Common myeloid progenitor, CD34-positive (primary cell): ENCODE data around the gene SIGLEC6.

Experiments used
- CTCF ChIA-PET: fragments of 350-600 bp; sonication (Branson Sonifier 250); formaldehyde crosslinking; loops from one replicate; lab custom pipeline; 2021; ENCODE audit warnings: antibody characterized with exemption; lab: Charles Lee
- POLR2A ChIA-PET: fragments of 350-600 bp; sonication (Branson Sonifier 250); formaldehyde crosslinking; loops from one replicate; lab custom pipeline; 2021; ENCODE audit warnings: antibody characterized with exemption; lab: Charles Lee
- DNase-seq, 3 donors: peaks; one replicate each; pipeline versions ENCODE4 v3.0.0 to v3.0.0-alpha.2; 2013
- H3K27ac ChIP-seq, 2 experiments: 1 replicate in 1 of 2; 2 replicates in 1 of 2; pipeline ENCODE4 v1.7.0; 2013; ENCODE audit warnings: inconsistent platforms in 2 of 2, low read length in 2 of 2, mild to moderate bottlenecking in 2 of 2, low read depth in 1 of 2, moderate library complexity in 1 of 2; ENCODE audit not compliant: severe bottlenecking in 2 of 2, insufficient read depth in 1 of 2, poor library complexity in 1 of 2
- H3K27me3 ChIP-seq, 5 experiments: replicated peaks in 2 of 5; 1 replicate in 3 of 5; 2 replicates in 2 of 5; pipeline versions ENCODE4 v1.6.1 to v1.7.0; 2013; ENCODE audit warnings: low read length in 4 of 5, mild to moderate bottlenecking in 2 of 5, moderate library complexity in 2 of 5, inconsistent platforms in 1 of 5; ENCODE audit not compliant: insufficient read depth in 5 of 5, control insufficient read depth in 4 of 5
- H3K36me3 ChIP-seq, 4 experiments: 1 replicate in 2 of 4; 2 replicates in 2 of 4; pipeline versions ENCODE4 v1.6.1 to v1.7.0; 2013; ENCODE audit warnings: low read length in 3 of 4, control low read depth in 1 of 4, mild to moderate bottlenecking in 1 of 4; ENCODE audit not compliant: control insufficient read depth in 4 of 4, insufficient read depth in 4 of 4
- H3K4me1 ChIP-seq, 4 experiments: 1 replicate in 3 of 4; 2 replicates in 1 of 4; pipeline versions ENCODE4 v1.6.1 to v1.7.1; 2013; ENCODE audit warnings: low read length in 3 of 4, mild to moderate bottlenecking in 3 of 4, control low read depth in 1 of 4, inconsistent platforms in 1 of 4, moderate library complexity in 1 of 4; ENCODE audit not compliant: control insufficient read depth in 4 of 4, insufficient read depth in 4 of 4; ENCODE audit errors: control extremely low read depth in 1 of 4
- H3K4me3 ChIP-seq, 7 experiments: 1 replicate in 4 of 7; 2 replicates in 3 of 7; pipeline versions ENCODE4 v1.5.1 to v1.7.0; 2013; ENCODE audit warnings: mild to moderate bottlenecking in 7 of 7, low read length in 6 of 7, moderate library complexity in 6 of 7, inconsistent platforms in 2 of 7, low read depth in 2 of 7, control low read depth in 1 of 7; ENCODE audit not compliant: insufficient read depth in 4 of 7, control insufficient read depth in 1 of 7; ENCODE audit errors: extremely low read depth in 1 of 7
- H3K9me3 ChIP-seq, 5 experiments: 1 replicate in 4 of 5; 2 replicates in 1 of 5; pipeline versions ENCODE4 v1.6.1 to v1.7.1; 2013; ENCODE audit warnings: low read length in 4 of 5, mild to moderate bottlenecking in 2 of 5, inconsistent platforms in 1 of 5, low read depth in 1 of 5, moderate library complexity in 1 of 5; ENCODE audit not compliant: control insufficient read depth in 4 of 5, insufficient read depth in 2 of 5; ENCODE audit errors: control extremely low read depth in 1 of 5
- WGBS: methylation state at CpG from one replicate; pipeline ENCODE4 v1.1.5; 2013; ENCODE audit not compliant: insufficient coverage; 5-methylcytosine and 5-hydroxymethylcytosine counted together

SIGLEC6 gene

GRCh38 chr19:51546107-51546649 lies 14.7 kb upstream of the SIGLEC6 start:
- DNase-seq, result peak in 1 of 3 donors; percentile 53
- Histone ChIP-seq H3K9me3 (no peaks in the 10 kb centered on the region), H3K36me3 (no peaks in the 10 kb centered on the region), H3K27me3 (peaks cover 0 to 11% (median 6%) of the 10 kb centered on the region in 5 experiments), H3K27ac (peak overlapping the region in 1 of 2 experiments; percentile 52), H3K4me1 (peaks cover 19 to 68% (median 57%) of the 10 kb centered on the region in 4 experiments), H3K4me3 (peak overlapping the region in 4 of 7 experiments; percentile 0 to 57 (median 42))
- POLR2A ChIA-PET, result interaction anchor here (0.6 to 1.1 kb wide), 3 partner anchors 27 to 1271 kb away, joined by 3 read pairs; no protein-coding TSS in a partner anchor
- 69% methylated on average over 4 of the region's 5 CpGs for whole genome bisulfite sequencing
- CTCF ChIA-PET, result interaction anchor here (1.3 to 5.3 kb wide), 3 partner anchors 16 to 74 kb away, joined by 3 to 40 read pairs (median 14); no protein-coding TSS in a partner anchor

GRCh38 chr19:51544038-51544437 lies 12.6 kb upstream of the SIGLEC6 start:
- POLR2A ChIA-PET, result no interaction called here
- Histone ChIP-seq H3K4me1 (peaks cover 19 to 60% (median 51%) of the 10 kb centered on the region in 4 experiments), H3K27ac (no peak overlapping the region), H3K36me3 (no peaks in the 10 kb centered on the region), H3K27me3 (peaks cover 0 to 11% (median 4%) of the 10 kb centered on the region in 5 experiments), H3K4me3 (no peak overlapping the region), H3K9me3 (no peaks in the 10 kb centered on the region)
- 82% methylated on average over 6 of the region's 6 CpGs for WGBS
- DNase-seq, result no peak
- CTCF ChIA-PET, result interaction anchor here (5.3 kb wide), 1 partner anchor 28 kb away, joined by 40 read pairs; no protein-coding TSS in a partner anchor

- Histone ChIP-seq H3K4me3 (no peak overlapping the region), H3K27ac (no peak overlapping the region), H3K36me3 (no peaks in the 10 kb centered on the region), H3K27me3 (peaks cover 0 to 20% (median 5%) of the 10 kb centered on the region in 5 experiments), H3K9me3 (no peaks in the 10 kb centered on the region), H3K4me1 (peaks cover 15 to 46% (median 37%) of the 10 kb centered on the region in 4 experiments)
- ChIA-PET POLR2A (no interaction called here), CTCF (no interaction called here)
- DNase-seq, result no peak
- 82% methylated on average over 5 of the region's 5 CpGs for WGBS
These were observed 11.2 kb upstream of the SIGLEC6 start for GRCh38 chr19:51542699-51543098.

- H3K36me3 ChIP-seq, result no peaks in the 10 kb centered on the region
- peaks cover 6 to 36% (median 27%) of the 10 kb centered on the region in 4 experiments for H3K4me1 ChIP-seq
- no peak for DNase-seq
- H3K4me3 ChIP-seq, result no peak overlapping the region
- H3K9me3 ChIP-seq, result no peaks in the 10 kb centered on the region
- ChIA-PET CTCF (no interaction called here), POLR2A (no interaction called here)
- 81% methylated on average over 8 of the region's 10 CpGs for WGBS
- H3K27ac ChIP-seq, result peak overlapping the region in 1 of 2 experiments; percentile 19
- H3K27me3 ChIP-seq, result peaks cover 0 to 23% (median 5%) of the 10 kb centered on the region in 5 experiments
These were observed 10.2 kb upstream of the SIGLEC6 start for GRCh38 chr19:51541458-51542357.

GRCh38 chr19:51539821-51540366 lies 8.4 kb upstream of the SIGLEC6 start:
- Histone ChIP-seq H3K9me3 (peaks cover 0 to 1% (median 0%) of the 10 kb centered on the region in 5 experiments), H3K4me1 (peaks cover 0 to 24% (median 11%) of the 10 kb centered on the region in 4 experiments), H3K36me3 (no peaks in the 10 kb centered on the region), H3K27me3 (peaks cover 0 to 23% (median 5%) of the 10 kb centered on the region in 5 experiments), H3K27ac (no peak overlapping the region), H3K4me3 (no peak overlapping the region)
- ChIA-PET CTCF (interaction anchor here (1.2 to 1.8 kb wide), 2 partner anchors 25 to 26 kb away, joined by 3 to 6 read pairs; no protein-coding TSS in a partner anchor), POLR2A (no interaction called here)
- no peak for DNase-seq
- WGBS, result 100% methylated on average over 3 of the region's 4 CpGs

- no peak overlapping the region for H3K4me3 ChIP-seq
- peaks cover 0 to 12% (median 2%) of the 10 kb centered on the region in 5 experiments for H3K27me3 ChIP-seq
- no peak for DNase-seq
- no CpG with 5 or more reads among the region's 1 CpG for WGBS
- no peaks in the 10 kb centered on the region for H3K36me3 ChIP-seq
- ChIA-PET POLR2A (no interaction called here), CTCF (interaction anchor here (2.1 kb wide), 1 partner anchor 62 kb away, joined by 8 read pairs; no protein-coding TSS in a partner anchor)
- H3K27ac ChIP-seq, result no peak overlapping the region
- H3K9me3 ChIP-seq, result peaks cover 0 to 1% (median 0%) of the 10 kb centered on the region in 5 experiments
- H3K4me1 ChIP-seq, result peaks cover 0 to 27% (median 16%) of the 10 kb centered on the region in 4 experiments
These were observed 4.1 kb upstream of the SIGLEC6 start for GRCh38 chr19:51535535-51535934.
